AG09309 (cell line): ENCODE data around the gene NLGN1.

Experiments
- DNase-seq: peaks from one replicate; pipeline ENCODE4 v3.0.0-alpha.2; 2010; ENCODE audit warnings: low read depth
- H3K4me3 ChIP-seq: 2 replicates; pipeline ENCODE4 v1.5.1; 2011; ENCODE audit warnings: mild to moderate bottlenecking, low read depth, low read length, moderate library complexity; ENCODE audit not compliant: control insufficient read depth
- TF ChIP-seq, protein P1 (sequence below): IDR thresholded peaks from 2 replicates; pipeline ENCODE4 v1.5.1; 2011; ENCODE audit warnings: mild to moderate bottlenecking, low read depth, low read length, inconsistent platforms; ENCODE audit not compliant: insufficient read depth, control insufficient read depth; ENCODE audit errors: missing control alignments

NLGN1 gene

DNA sequence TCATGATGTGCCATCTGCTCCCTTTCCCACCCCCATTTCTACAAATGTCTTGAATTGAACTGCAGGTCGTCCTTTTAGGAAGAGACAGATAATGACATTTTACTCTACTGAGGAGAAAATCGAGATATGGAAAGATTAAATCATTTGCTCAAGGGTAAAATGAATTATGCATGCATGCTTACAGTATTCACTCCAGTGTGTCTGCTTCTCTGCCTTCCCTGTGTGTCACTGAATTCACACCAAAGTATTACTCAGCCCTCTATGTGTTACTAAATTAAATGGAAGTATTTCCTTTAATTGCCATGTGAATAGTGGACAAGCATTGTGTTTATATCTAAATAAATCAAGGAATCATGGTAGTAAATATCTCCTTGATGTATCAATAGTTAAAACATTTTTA lies 449.0 kb downstream of the NLGN1 start:
- H3K4me3 ChIP-seq = no peak overlapping the region
- TF ChIP-seq, protein P1, sequence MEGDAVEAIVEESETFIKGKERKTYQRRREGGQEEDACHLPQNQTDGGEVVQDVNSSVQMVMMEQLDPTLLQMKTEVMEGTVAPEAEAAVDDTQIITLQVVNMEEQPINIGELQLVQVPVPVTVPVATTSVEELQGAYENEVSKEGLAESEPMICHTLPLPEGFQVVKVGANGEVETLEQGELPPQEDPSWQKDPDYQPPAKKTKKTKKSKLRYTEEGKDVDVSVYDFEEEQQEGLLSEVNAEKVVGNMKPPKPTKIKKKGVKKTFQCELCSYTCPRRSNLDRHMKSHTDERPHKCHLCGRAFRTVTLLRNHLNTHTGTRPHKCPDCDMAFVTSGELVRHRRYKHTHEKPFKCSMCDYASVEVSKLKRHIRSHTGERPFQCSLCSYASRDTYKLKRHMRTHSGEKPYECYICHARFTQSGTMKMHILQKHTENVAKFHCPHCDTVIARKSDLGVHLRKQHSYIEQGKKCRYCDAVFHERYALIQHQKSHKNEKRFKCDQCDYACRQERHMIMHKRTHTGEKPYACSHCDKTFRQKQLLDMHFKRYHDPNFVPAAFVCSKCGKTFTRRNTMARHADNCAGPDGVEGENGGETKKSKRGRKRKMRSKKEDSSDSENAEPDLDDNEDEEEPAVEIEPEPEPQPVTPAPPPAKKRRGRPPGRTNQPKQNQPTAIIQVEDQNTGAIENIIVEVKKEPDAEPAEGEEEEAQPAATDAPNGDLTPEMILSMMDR = no peak
- DNase-seq = no peak

DNA sequence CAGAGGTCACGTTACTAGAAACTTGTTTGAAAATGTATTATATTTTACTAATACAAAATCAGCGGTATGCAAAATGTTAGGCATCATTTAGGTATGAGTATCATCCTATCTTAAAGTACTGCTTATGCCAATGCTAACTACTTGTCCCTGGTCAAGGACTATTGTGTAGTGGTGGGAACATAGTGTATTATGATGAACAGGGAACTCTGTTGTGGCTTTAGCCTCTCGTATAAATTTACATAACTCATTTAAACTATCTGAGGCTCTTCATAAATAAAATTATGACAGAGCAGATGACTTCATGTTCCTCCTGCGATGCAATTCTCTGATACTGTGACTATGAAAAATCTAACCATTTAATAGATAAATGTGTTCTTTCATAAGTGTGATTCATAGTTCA lies 451.9 kb downstream of the NLGN1 start:
- TF ChIP-seq, protein P1 = no peak
- no peak for DNase-seq
- no peak overlapping the region for H3K4me3 ChIP-seq

DNA sequence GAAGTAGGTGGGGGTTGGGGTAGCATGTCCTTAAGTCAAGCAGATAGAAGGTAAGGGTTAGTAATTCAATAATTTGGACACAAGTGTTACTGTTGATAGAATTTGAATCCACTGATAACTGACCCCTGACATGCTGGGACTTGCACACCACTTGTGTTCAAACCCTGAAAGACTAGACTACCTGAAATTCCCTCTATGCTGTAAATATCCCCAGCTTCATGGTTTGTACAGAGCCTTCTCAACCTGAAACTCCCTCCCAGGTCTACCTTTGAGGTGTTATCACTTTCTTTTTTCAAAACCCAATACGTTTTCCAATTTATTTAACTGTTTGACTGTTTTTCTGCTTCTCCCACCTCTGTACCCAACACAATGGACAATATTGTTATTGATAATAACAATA lies 459.6 kb downstream of the NLGN1 start:
- H3K4me3 ChIP-seq = no peak overlapping the region
- DNase-seq = no peak
- TF ChIP-seq, protein P1 = no peak

DNA sequence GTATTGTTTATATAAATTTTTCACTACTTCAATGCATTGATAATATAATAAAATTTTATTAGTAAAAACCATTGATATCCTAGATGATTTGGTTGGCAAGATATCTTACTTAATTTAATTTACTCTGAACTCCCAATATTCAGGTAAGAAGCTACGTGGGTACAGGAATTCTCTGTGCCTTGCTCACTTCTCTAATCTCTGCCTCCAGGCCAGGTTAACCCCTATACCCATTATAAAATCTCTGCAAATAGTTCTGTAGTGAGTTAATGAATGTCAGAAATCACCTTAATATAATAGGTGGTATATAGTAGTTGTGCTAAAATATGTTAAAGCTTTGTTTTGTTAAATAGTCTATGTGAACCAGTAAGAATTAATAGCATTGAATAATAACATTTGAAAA lies 465.2 kb downstream of the NLGN1 start:
- TF ChIP-seq, protein P1 = no peak
- no peak for DNase-seq
- no peak overlapping the region for H3K4me3 ChIP-seq

DNA sequence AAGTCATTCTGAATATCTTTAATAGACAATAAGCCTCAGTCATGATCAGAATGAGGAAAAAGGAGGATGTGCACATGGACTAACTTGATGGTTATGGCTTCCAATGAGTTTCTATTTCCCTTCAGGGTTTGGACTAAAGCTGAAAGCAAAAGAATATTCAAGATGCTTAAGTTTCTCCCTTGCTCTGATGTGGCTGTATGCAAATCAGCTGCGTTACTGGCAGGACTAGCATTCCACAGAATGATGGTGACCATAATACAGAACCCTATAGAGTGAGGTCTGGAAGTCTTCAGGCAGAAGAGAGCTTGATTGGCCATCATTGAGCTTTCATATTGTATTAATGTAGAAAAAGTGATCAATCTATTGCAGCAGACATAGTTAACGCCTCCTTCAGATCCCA lies 466.0 kb downstream of the NLGN1 start:
- TF ChIP-seq, protein P1 = no peak
- no peak for DNase-seq
- no peak overlapping the region for H3K4me3 ChIP-seq

DNA sequence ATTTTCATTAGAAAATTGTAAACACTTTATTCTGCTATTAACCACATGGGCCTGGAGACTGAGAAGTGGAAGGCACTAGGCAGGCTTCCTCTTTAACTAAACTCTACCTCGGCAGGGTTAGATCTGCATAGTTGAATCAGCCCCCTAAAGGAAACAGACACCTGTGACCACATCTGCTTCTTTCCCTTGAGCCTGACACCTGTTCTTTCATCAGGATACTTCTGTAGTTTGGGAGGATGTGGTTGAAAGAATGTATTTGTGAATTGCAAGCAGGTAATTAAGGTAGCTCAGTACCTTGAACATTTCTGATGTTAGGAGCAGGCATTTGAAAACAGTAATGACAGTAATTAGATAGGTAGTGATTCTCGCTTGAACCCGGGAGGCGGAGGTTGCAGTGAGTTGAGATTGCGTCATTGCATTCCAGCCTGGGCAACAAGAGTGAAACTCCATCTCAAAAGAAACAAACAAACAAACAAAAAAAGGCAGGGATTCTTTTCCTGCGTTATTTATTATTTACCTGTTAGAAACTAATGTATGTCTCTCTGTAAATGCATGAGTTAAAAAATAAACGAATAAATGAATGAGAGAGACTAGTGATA lies 468.5 kb downstream of the NLGN1 start:
- no peak overlapping the region for H3K4me3 ChIP-seq
- TF ChIP-seq, protein P1 = no peak
- DNase-seq = no peak

DNA sequence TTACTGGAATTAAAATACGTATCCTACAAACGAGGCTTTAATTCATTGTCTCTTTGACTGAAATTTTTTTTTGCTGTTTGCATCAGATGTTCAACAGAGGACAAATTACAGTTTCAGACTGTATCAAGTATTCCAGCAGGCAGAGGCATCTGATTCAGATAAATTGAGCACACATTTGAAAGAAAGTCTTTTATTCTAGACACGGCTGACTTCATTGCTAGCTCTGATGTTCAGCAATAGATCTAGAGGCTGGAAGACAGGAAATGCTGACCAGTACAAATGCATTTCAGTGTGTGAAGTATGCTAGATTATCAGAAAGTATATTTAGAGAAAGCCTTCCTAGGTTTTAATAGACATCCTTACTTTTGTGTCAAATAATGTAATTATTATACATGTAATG lies 472.2 kb downstream of the NLGN1 start:
- no peak for DNase-seq
- no peak overlapping the region for H3K4me3 ChIP-seq
- TF ChIP-seq, protein P1 = no peak
